HG03521 (cell line): ENCODE results near the gene GALNT3.

Experiments used
- ATAC-seq: cut with Tn5 transposase; IDR thresholded peaks from one replicate; pipeline ENCODE4 v1.9.1; 2021; ENCODE audit warnings: mild to moderate bottlenecking, moderate library complexity; ENCODE audit not compliant: unreplicated experiment

Gene GALNT3

GRCh38 chr2:165746501-165746900, 47.5 kb downstream of the GALNT3 start:
- ATAC-seq: no peak

GRCh38 chr2:165745916-165746315, 48.1 kb downstream of the GALNT3 start:
- ATAC-seq: no peak

DNA sequence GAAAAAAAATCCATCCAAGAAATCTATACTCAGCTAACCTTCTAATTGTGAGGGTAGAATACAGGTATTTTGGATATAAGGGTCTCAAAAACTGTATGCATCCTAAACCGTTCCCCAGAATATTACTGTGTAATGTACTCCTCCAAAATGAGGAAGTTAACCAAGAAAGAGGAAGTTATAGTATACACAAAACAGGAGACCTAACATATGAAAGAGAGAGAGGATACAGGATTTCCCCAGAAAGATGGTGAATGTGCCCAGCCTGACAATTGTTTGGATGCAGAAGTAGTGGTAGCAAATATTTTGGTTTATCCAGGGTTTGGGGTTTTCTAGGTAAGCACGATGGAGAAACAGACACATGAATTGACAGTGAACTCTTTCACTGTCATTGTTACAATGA, 50.6 kb downstream of the GALNT3 start:
- peak; percentile 82 for ATAC-seq

GRCh38 chr2:165725421-165725820, 68.6 kb downstream of the GALNT3 start:
- no peak for ATAC-seq

DNA sequence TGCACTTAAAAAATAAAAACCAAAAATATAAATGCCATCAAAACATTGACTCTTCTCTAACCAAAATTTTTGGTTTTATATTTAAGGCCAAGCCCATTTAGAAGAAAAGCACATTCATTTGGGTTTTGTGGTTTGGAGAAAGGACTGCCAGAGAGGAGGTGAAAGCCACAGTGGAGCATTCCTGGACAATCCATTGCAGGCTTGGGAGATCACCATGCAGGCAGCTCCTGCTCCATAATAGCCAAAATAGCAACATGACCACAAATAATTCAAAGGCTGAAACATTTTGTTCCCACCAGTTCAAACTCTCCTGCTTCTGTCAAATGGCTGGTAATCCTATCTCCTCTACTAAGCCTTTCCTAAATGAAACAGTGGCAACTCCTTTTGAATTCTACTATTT, 73.5 kb downstream of the GALNT3 start:
- ATAC-seq: no peak

DNA sequence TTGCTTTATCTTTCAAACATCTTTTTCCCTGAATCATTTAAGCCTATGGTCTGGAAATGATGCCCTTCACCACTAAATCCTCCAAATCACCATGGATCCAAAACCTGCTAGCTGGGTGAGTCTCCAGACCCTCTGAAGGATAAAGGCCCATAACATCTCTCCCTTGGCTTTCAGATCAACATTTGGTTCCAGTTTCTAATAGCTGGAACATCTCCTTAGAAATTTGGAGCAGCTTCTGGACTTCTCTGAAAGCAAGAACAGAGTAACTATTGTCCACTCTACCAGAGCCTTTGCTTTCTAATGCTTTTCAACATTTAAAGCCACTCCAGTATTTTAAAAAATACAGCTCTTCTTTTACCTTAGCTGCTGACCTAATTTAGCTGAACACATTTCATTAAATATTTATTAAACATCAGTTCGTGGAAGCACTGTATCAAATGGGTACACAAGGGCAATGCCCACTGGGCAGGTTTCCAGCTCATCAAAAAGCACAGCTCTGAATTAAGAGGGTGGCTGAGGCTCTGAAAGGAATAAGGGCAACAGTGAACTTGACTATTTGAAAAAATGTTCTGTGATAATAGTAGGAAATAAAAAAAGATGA, 75.3 kb downstream of the GALNT3 start:
- ATAC-seq: no peak

GRCh38 chr2:165716091-165716490, 78.0 kb downstream of the GALNT3 start:
- no peak for ATAC-seq

GRCh38 chr2:165706960-165707487, 87.0 kb downstream of the GALNT3 start:
- ATAC-seq: no peak

DNA sequence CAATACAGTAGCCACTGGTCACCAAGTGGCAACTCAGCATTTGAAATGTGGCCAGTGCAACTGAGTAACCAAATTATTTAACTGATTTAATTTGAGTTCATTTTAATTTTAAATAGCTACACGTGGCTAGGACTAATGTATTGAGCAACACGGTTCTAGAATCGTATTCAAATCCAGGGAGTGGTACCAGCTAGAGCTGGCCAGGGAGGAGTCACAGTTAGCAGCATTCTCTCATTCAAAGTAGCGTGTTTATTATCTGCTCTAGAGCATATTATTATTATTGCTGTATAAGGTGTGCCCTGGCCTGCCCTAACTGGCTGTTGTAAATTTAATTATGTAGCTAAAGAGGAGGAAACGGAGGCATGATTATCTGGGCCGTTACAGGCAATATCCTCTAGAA, 92.9 kb downstream of the GALNT3 start:
- no peak for ATAC-seq

DNA sequence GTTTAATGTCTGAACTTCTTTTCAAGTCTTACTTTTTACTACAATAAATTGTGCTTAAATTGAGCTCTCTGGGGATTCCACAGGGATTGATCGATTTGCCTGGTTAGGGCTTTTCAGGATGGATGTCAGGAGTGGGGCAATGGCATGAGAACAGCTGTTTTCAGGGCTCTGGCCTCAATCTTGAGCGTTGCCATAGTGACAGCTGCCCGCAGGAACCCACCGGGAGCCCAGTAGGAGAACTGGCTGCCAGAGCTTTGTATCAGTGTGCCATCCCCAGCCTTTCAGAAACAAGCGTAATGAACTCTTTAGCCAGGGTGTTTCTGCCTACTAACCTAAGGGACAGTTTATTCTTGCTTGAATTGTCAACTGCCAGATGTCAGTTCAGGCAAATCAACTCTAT, 93.5 kb downstream of the GALNT3 start:
- no peak for ATAC-seq

- no peak for ATAC-seq
These were observed 94.1 kb downstream of the GALNT3 start for GRCh38 chr2:165699946-165700345.

DNA sequence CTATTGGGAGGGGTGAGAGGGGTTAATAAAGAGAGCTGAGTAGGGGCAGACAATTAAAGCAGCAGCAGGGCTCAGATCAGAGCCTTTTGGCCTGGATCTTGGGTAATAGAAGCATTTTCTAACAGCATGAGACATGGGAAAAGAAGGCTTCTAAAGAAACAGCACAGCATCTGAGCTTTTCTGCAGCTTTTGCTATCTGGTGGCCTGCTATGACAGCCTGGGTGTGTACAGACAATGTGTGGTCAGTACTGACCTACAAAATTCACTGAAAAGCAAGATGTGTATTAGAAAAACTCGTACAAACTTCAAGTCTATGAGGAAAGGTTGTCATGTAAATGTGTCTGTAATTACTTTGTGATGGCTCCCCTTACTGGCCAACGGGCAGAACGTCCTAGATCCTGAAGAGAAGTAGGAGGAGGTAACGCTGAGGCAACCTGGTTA, 95.6 kb downstream of the GALNT3 start:
- peak; percentile 76 for ATAC-seq

GRCh38 chr2:165697748-165698443, 96.2 kb downstream of the GALNT3 start:
- ATAC-seq: no peak
